Keratinocyte (primary cell): ENCODE results near the gene HUS1B. TPM values are rescaled to one million over a fixed set of nuclear protein-coding genes. Genes with fewer than 3 reads are reported as not detected.

Experiments
- DNase-seq: peaks from one replicate; pipeline ENCODE4 v3.0.0-alpha.2; 2011; ENCODE audit warnings: low read depth, missing footprints, low spot score
- FAIRE-seq: peaks from 2 replicates; lab custom pipeline; 2011; peaks lifted over from hg19 to GRCh38; lab: Jason Lieb, UNC
- H2AFZ ChIP-seq: 2 replicates; pipeline ENCODE4 v1.6.0; 2012; ENCODE audit warnings: low read length, control low read depth, inconsistent platforms; ENCODE audit not compliant: control insufficient read depth
- H3K27ac ChIP-seq: 2 replicates; pipeline ENCODE4 v1.5.1; 2011; ENCODE audit warnings: low read length; ENCODE audit not compliant: control insufficient read depth, insufficient read depth
- H3K27me3 ChIP-seq: 3 replicates; pipeline ENCODE4 v1.6.0; 2011; ENCODE audit warnings: low read length; ENCODE audit not compliant: control insufficient read depth, insufficient read depth; ENCODE audit errors: extremely low read depth
- H3K36me3 ChIP-seq, 2 experiments: 2 replicates in 1 of 2; 3 replicates in 1 of 2; pipeline ENCODE4 v1.5.1; 2011; ENCODE audit warnings: low read length in 2 of 2, mild to moderate bottlenecking in 1 of 2; ENCODE audit not compliant: control insufficient read depth in 2 of 2, insufficient read depth in 2 of 2; ENCODE audit errors: extremely low read depth in 1 of 2
- H3K4me1 ChIP-seq: 3 replicates; pipeline ENCODE4 v1.5.1; 2011; ENCODE audit warnings: low read length; ENCODE audit not compliant: control insufficient read depth, insufficient read depth; ENCODE audit errors: extremely low read depth
- H3K4me2 ChIP-seq: 3 replicates; pipeline ENCODE4 v1.6.0; 2011; ENCODE audit warnings: low read depth, low read length; ENCODE audit not compliant: control insufficient read depth, insufficient read depth; ENCODE audit errors: extremely low read depth
- H3K4me3 ChIP-seq, 3 experiments: fragments of 200-600 bp in 1 of 3; sonication (generic) in 1 of 3; 2 replicates in 2 of 3; 3 replicates in 1 of 3; pipeline ENCODE4 v1.5.1; 2011 to 2016; ENCODE audit warnings: low read length in 3 of 3, mild to moderate bottlenecking in 3 of 3, control low read depth in 2 of 3, inconsistent platforms in 1 of 3, low read depth in 1 of 3, mixed read lengths in 1 of 3, mixed run types in 1 of 3, moderate library complexity in 1 of 3; ENCODE audit not compliant: control insufficient read depth in 2 of 3, insufficient read depth in 2 of 3; ENCODE audit errors: extremely low read depth in 1 of 3
- H3K79me2 ChIP-seq: 2 replicates; pipeline ENCODE4 v1.6.0; 2012; ENCODE audit warnings: low read length; ENCODE audit not compliant: control insufficient read depth, insufficient read depth
- H3K9ac ChIP-seq: 3 replicates; pipeline ENCODE4 v1.6.0; 2011; ENCODE audit warnings: low read length; ENCODE audit not compliant: control insufficient read depth, insufficient read depth; ENCODE audit errors: extremely low read depth
- H3K9me1 ChIP-seq: 3 replicates; pipeline ENCODE4 v1.6.0; 2011; ENCODE audit warnings: low read length; ENCODE audit not compliant: control insufficient read depth, insufficient read depth; ENCODE audit errors: extremely low read depth
- H3K9me3 ChIP-seq: 2 replicates; pipeline ENCODE4 v1.5.1; 2012; ENCODE audit warnings: low read depth, low read length; ENCODE audit not compliant: control insufficient read depth
- H4K20me1 ChIP-seq: 3 replicates; pipeline ENCODE4 v1.6.0; 2011; ENCODE audit warnings: low read length; ENCODE audit not compliant: control insufficient read depth, insufficient read depth; ENCODE audit errors: extremely low read depth
- EZH2 ChIP-seq: IDR thresholded peaks from one replicate; pipeline ENCODE4 v1.6.1; 2012; ENCODE audit warnings: inconsistent platforms, mild to moderate bottlenecking, low read length, moderate library complexity
- dilution Hi-C: fragments of 300-500 bp; cut with MboI; formaldehyde crosslinking; loops from one replicate; pipeline ENCODE4 v1.7.0; 2020; ENCODE audit warnings: low sequenced_read_pairs; ENCODE audit not compliant: extremely low pct_ligation_motif_present
- polyA minus RNA-seq, 3 experiments: library from RNA; depleted of rRNA, polyadenylated mRNA; stranded (reverse); fragments of >200 nt; gene quantifications; 1 replicate in 1 of 3; 2 replicates in 1 of 3; 3 replicates in 1 of 3; pipeline ENCODE4 v1.2.3, GENCODE V29; 2011
- polyA plus RNA-seq, 5 experiments: library from polyadenylated mRNA; depleted of rRNA in 3 of 5; stranded (reverse) in 3 of 5; stranded (forward) in 1 of 5; unstranded in 1 of 5; fragments of >200 nt; gene quantifications; 1 replicate in 1 of 5; 2 replicates in 3 of 5; 3 replicates in 1 of 5; pipeline versions ENCODE4 v1.2.1 to v1.2.3, GENCODE V29; 2011 to 2012; ENCODE audit warnings: missing spikeins in 2 of 5, low read depth in 1 of 5, low replicate concordance in 1 of 5
- TF ChIP-seq, protein P1 (sequence below), 3 experiments: IDR thresholded peaks in 1 of 3; conservative IDR thresholded peaks in 1 of 3; optimal IDR thresholded peaks in 1 of 3; 2 replicates in 2 of 3; 3 replicates in 1 of 3; pipeline versions ENCODE3 to v1.5.1; 2011; ENCODE audit warnings: low read length in 3 of 3, mild to moderate bottlenecking in 3 of 3, moderate library complexity in 2 of 3, control low read depth in 1 of 3, inconsistent platforms in 1 of 3; ENCODE audit not compliant: insufficient read depth in 2 of 3; ENCODE audit errors: extremely low read depth in 1 of 3

The HUS1B gene
- 0.05 to 0.13 TPM (median 0.12 TPM) in 3 replicates for polyA plus RNA-seq
- polyA plus RNA-seq (2011; ENCODE audit: low read depth) = not detected
- polyA plus RNA-seq (2011; cell fraction: cytosol; rRNA removed) = not detected in 2 replicates
- 0.47 and 0.48 TPM in 2 replicates for polyA plus RNA-seq (2011; cell fraction: nucleus; rRNA removed)
- 0.38 TPM in 1 of 2 replicates, not detected in the other for polyA plus RNA-seq (2012; ENCODE audit: low replicate concordance)
- polyA minus RNA-seq = 0.30 to 0.35 TPM (median 0.33 TPM) in 3 replicates
- polyA minus RNA-seq (2011; cell fraction: cytosol; rRNA and poly(A)+ RNA removed) = not detected
- 2.6 and 2.7 TPM in 2 replicates for polyA minus RNA-seq (2011; cell fraction: nucleus; rRNA and poly(A)+ RNA removed)

DNA sequence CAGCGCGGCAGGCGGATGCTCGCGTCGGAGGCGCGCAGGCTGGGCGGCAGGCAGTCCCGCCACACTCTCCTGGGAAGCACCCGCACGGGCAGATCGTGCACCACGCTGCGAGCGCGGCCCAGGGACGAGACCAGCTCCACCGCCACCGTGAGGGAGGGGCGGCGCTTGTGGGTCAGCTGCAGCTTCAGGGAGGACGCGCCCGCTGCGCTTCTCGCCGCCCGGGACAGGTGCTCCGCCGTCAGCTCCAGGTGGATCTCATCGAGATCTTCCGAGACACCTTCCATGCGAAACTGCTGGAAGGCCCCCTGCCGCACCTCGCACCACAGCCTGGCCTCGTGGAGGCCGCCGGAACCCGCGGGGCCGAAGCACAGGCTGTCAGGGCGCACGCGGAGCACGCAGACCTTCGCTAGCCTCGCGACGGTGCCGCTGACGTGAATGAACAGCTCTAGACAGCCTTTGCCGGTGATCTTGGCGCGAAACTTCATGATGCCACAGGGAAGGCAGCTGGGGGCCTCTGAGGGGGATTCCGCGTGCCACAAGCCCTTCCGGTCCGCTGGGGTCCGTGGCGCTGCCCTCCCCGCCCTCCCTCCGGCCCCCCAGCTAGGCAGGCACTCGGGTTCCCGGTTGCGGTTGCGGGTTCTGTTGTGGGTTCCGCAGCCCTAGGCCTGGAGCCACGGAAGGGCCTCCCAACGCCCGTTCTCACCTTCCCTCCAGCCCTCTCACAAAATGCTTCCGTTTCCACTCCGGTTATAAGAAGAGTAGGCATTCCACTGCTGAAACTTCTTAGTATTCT, at the start of gene HUS1B:
HUS1B (minus strand) TSS at position 641 of the 793 bp plus-strand sequence; CDS start at position 485, 156 bp downstream.
- peaks cover 40% of the 10 kb centered on the region for H3K79me2 ChIP-seq
- H2AFZ ChIP-seq = no peak within 1 kb of the TSS
- TF ChIP-seq, protein P1, sequence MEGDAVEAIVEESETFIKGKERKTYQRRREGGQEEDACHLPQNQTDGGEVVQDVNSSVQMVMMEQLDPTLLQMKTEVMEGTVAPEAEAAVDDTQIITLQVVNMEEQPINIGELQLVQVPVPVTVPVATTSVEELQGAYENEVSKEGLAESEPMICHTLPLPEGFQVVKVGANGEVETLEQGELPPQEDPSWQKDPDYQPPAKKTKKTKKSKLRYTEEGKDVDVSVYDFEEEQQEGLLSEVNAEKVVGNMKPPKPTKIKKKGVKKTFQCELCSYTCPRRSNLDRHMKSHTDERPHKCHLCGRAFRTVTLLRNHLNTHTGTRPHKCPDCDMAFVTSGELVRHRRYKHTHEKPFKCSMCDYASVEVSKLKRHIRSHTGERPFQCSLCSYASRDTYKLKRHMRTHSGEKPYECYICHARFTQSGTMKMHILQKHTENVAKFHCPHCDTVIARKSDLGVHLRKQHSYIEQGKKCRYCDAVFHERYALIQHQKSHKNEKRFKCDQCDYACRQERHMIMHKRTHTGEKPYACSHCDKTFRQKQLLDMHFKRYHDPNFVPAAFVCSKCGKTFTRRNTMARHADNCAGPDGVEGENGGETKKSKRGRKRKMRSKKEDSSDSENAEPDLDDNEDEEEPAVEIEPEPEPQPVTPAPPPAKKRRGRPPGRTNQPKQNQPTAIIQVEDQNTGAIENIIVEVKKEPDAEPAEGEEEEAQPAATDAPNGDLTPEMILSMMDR (optimal IDR thresholded peaks at IDR 0.05 in 1 of 3, IDR thresholded peaks at IDR 0.05 in 1 of 3, conservative IDR thresholded peaks at IDR 0.05 in 1 of 3; ENCODE audit: extremely low read depth in 1 of 3, insufficient read depth in 2 of 3, low read length in 3 of 3) = no peak
- no peak for TF ChIP-seq EZH2
- no peak within 1 kb of the TSS for H3K9ac ChIP-seq
- no peaks in the 10 kb centered on the region for H3K27me3 ChIP-seq
- no peaks in the 10 kb centered on the region for H3K9me1 ChIP-seq
- no peak within 1 kb of the TSS for H3K4me3 ChIP-seq
- peaks cover 0 to 8% of the 10 kb centered on the region in 2 experiments for H3K36me3 ChIP-seq
- no peak within 1 kb of the TSS for H3K4me2 ChIP-seq
- no peaks in the 10 kb centered on the region for H3K9me3 ChIP-seq
- DNase-seq (no peak), FAIRE-seq (no peak)
- dilution Hi-C loops = no loop called here
- no peaks in the 10 kb centered on the region for H3K4me1 ChIP-seq
- H4K20me1 ChIP-seq = no peaks in the 10 kb centered on the region
- no peak within 1 kb of the TSS for H3K27ac ChIP-seq

DNA sequence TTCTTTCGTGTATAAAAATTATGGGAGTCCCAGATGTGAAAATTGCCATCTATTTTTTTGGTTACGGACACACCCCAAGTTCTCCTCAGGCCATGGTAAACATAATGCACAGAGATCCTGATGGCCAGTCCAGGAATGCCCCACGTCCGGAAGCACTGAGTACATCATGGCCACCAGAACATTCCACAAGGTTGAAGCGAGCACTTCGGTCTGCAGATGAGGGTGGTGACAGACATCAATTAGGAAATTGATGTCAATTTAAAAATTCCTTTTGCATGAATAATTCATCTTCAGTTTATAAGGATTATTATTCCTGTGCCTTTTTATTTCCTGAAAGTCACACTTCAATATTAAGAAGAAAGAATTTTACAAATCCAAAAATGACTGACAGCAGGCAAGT, 49.2 kb upstream of the HUS1B start:
- Histone ChIP-seq H3K36me3 (no peaks in the 10 kb centered on the region), H3K27ac (no peak overlapping the region), H2AFZ (no peak overlapping the region), H4K20me1 (no peaks in the 10 kb centered on the region), H3K79me2 (no peaks in the 10 kb centered on the region), H3K9me1 (no peaks in the 10 kb centered on the region), H3K4me2 (no peak overlapping the region), H3K9ac (no peak overlapping the region), H3K4me1 (peaks cover 5% of the 10 kb centered on the region), H3K9me3 (no peaks in the 10 kb centered on the region), H3K4me3 (no peak overlapping the region), H3K27me3 (no peaks in the 10 kb centered on the region)
- dilution Hi-C loops = no loop called here
- no peak for TF ChIP-seq EZH2
- TF ChIP-seq, protein P1 (optimal IDR thresholded peaks at IDR 0.05 in 1 of 3, IDR thresholded peaks at IDR 0.05 in 1 of 3, conservative IDR thresholded peaks at IDR 0.05 in 1 of 3; ENCODE audit: extremely low read depth in 1 of 3, insufficient read depth in 2 of 3, low read length in 3 of 3) = no peak
- DNase-seq = no peak
- FAIRE-seq = no peak
